ENCODE measurements around the gene PDHB. TPM values are rescaled to one million over a fixed set of nuclear protein-coding genes. Genes with fewer than 3 reads are reported as not detected.

Gene PDHB
- total and polyA plus RNA-seq, 2 of the 13 experiments (the other 11 are each of a cell fraction or from before 2014, with no cell fraction given) = 108 to 153 TPM

DNA sequence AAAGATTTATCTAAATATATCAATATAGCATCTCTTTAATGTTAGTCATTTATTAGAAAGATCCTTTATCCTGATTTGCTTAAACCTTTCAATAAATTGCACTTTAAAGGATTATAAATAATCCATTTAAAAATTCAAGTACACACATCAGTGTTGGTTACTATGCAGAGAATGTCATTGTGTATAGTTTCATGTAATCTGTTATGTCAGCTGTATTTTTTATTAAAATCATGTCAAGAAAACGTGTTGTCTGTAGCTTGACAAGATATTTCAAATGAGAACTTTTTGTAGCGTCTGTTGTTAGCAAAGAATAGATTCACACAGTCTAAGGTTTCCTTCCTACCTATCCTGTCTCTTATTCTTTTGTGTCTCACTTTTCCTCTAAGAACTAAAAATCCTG lies 7.8 kb downstream of the PDHB start (continued):
- no peak for TF ChIP-seq ZNF496 (CRISPR knock-in tag; IDR thresholded peaks at IDR 0.05; ENCODE audit: insufficient replicate concordance)

DNA sequence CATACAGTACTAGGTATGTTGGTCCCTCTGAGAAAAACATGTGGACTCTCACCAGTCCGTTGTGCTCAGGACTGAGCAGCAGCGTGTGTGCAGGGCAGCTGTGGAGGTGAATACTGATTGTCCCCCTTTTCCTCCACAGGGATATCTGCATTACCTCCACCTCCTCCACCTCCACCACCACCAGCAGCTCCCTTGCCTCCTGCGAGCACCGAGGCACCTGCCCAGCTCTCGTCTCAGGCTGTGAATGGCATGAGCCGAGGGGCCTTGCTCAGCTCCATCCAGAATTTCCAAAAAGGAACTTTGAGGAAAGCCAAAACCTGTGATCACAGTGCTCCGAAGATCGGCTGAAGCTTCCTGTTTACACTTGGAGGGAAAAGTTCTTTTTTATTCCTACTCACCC lies 9.0 kb downstream of the PDHB start:
- Histone ChIP-seq H3K79me2 (ENCODE audit: insufficient read depth, low read length) (no peaks in the 10 kb centered on the region), H4K20me1 (ENCODE audit: insufficient read depth, low read length) (no peaks in the 10 kb centered on the region), H3K4me2 (ENCODE audit: low read depth, low read length) (no peak overlapping the region), H3K9ac (ENCODE audit: insufficient read depth, low read depth, low read length) (no peak overlapping the region), H3K9me3 (ENCODE audit: low read length) (no peaks in the 10 kb centered on the region), H2AFZ (ENCODE audit: low read length) (no peak overlapping the region), H3K27ac (ENCODE audit: extremely low read length, insufficient read depth, low read length) (no peak overlapping the region), H3K36me3 (replicated peaks in 1 of 2; ENCODE audit: control insufficient read depth in 1 of 2, insufficient read depth in 2 of 2, low read length in 2 of 2) (peaks cover 13 to 45% of the 10 kb centered on the region in 2 experiments), H3K4me1 (ENCODE audit: insufficient read depth, low read length) (peaks cover 14% of the 10 kb centered on the region), H3K4me3 (replicated peaks in 1 of 3; ENCODE audit: insufficient read depth in 1 of 3, low read depth in 2 of 3, low read length in 3 of 3) (no peak overlapping the region), H3K27me3 (ENCODE audit: control insufficient read depth in 1 of 2, insufficient read depth in 2 of 2, low read length in 2 of 2) (no peaks in the 10 kb centered on the region)
- 93% methylated on average over 8 of the region's 8 CpGs for WGBS (ENCODE audit: low lambda C conversion rate)
- in situ Hi-C loops (cut with HindIII; ENCODE audit: extremely low pct_ligation_motif_present, low pct_unique_long_range_greater_than_20kb) = no loop called here
- ChIA-PET POLR2A (interaction anchor here (0.7 to 2.2 kb wide), 6 partner anchors 9 to 111 kb away, joined by 3 to 7 read pairs (median 4); no protein-coding TSS in a partner anchor), CTCF (ENCODE audit: low intra/inter-chr PET ratio, low total read pairs) (no interaction called here)
- TF ChIP-seq NR2C2 (CRISPR knock-in tag; IDR thresholded peaks at IDR 0.05; ENCODE audit: borderline replicate concordance) (no peak), NFE2L2 (IDR thresholded peaks at IDR 0.05; ENCODE audit: low read length) (no peak), POLR2A (IDR thresholded peaks at IDR 0.05; ENCODE audit: insufficient read depth in 1 of 2, low read depth in 2 of 2, low read length in 2 of 2) (0 out of 4 replicates have a peak, but pooled peaks of 1 of the 2 experiments have one; percentile 26), ZNF720 (CRISPR knock-in tag; IDR thresholded peaks at IDR 0.05) (no peak), RNF2 (conservative IDR thresholded peaks at IDR 0.05; ENCODE audit: low read depth) (no peak), BORCS8-MEF2B (CRISPR knock-in tag; IDR thresholded peaks at IDR 0.05) (no peak)
- TF ChIP-seq, protein P1, sequence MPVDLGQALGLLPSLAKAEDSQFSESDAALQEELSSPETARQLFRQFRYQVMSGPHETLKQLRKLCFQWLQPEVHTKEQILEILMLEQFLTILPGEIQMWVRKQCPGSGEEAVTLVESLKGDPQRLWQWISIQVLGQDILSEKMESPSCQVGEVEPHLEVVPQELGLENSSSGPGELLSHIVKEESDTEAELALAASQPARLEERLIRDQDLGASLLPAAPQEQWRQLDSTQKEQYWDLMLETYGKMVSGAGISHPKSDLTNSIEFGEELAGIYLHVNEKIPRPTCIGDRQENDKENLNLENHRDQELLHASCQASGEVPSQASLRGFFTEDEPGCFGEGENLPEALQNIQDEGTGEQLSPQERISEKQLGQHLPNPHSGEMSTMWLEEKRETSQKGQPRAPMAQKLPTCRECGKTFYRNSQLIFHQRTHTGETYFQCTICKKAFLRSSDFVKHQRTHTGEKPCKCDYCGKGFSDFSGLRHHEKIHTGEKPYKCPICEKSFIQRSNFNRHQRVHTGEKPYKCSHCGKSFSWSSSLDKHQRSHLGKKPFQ (CRISPR knock-in tag; IDR thresholded peaks at IDR 0.05; ENCODE audit: insufficient replicate concordance) = no peak
- no peak for DNase-seq (ENCODE audit: low spot score)
- BruUV-seq (replicated peaks) = no TSS peak
- intact Hi-C loops (cut with micrococcal nuclease; ENCODE audit: unreplicated experiment) = loop anchor here (5.0 kb wide), 1 partner anchor 113 kb away; the partner anchor contains the start of gene ACOX2
- ATAC-seq = peak; percentile 6; the same call in 1 of the 3 replicates
- no peak for FAIRE-seq

All from HepG2 (cell line).